ENCODE results near the gene PRRG3. TPM values are rescaled to one million over a fixed set of nuclear protein-coding genes. Genes with fewer than 3 reads are reported as not detected.

Gene PRRG3
- polyA plus RNA-seq, 3 donors = not detected

DNA sequence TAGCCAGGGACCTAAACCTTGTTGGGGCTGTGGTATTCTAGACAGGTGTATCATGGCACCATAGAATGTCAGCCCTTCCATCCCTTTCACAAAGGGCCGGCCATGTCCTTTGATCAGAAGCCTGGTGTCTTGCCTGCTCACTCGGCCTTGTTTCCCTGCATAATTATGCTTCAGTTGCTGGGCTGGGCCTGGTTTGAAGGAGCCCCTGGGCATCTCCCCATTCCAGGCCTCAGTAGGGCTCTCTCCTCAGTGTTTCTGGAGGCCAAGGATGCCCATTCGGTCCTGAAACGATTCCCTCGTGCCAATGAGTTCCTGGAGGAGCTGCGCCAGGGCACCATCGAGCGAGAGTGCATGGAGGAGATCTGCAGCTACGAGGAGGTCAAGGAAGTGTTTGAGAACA is 4.5 kb downstream of the PRRG3 start:
- Histone ChIP-seq H3K36me3 (replicated peaks in 1 of 2; ENCODE audit: control insufficient read depth in 1 of 2, insufficient read depth in 2 of 2, low read length in 2 of 2) (no peaks in the 10 kb centered on the region), H3K27ac (ENCODE audit: low read depth in 1 of 2, low read length in 2 of 2) (no peak overlapping the region), H3K4me3 (replicated peaks in 1 of 3; ENCODE audit: low read depth in 2 of 3, low read length in 3 of 3) (no peak overlapping the region), H3K79me2 (ENCODE audit: insufficient read depth, low read length) (no peaks in the 10 kb centered on the region), H3K27me3 (ENCODE audit: control insufficient read depth in 2 of 2, insufficient read depth in 2 of 2, low read length in 2 of 2) (peaks cover 0 to 5% of the 10 kb centered on the region in 2 donors), H3K4me1 (ENCODE audit: control insufficient read depth in 1 of 2, insufficient read depth in 2 of 2, low read length in 2 of 2) (no peaks in the 10 kb centered on the region), H3K4me2 (replicated peaks; ENCODE audit: extremely low read depth, low read length, poor library complexity, severe bottlenecking) (no peak overlapping the region), H2AFZ (ENCODE audit: insufficient read depth, low read depth, low read length, poor library complexity, severe bottlenecking) (no peak overlapping the region), H4K20me1 (ENCODE audit: insufficient read depth, low read length) (no peaks in the 10 kb centered on the region), H3K9ac (ENCODE audit: insufficient read depth, low read length, poor library complexity, severe bottlenecking) (no peak overlapping the region), H3K9me3 (replicated peaks in 1 of 2; ENCODE audit: control insufficient read depth in 1 of 2, insufficient read depth in 1 of 2, low read length in 2 of 2) (no peaks in the 10 kb centered on the region)
- Mint-ChIP-seq H3K27ac (no peak overlapping the region), H3K4me1 (no peaks in the 10 kb centered on the region), H3K9me3 (peaks cover 0 to 11% (median 4%) of the 10 kb centered on the region in 7 donors), H3K27me3 (ENCODE audit: low read depth in 3 of 3) (peaks cover 6 to 14% (median 12%) of the 10 kb centered on the region in 3 donors), H3K36me3 (no peaks in the 10 kb centered on the region), H3K4me3 (no peak overlapping the region)
- WGBS (ENCODE audit: insufficient coverage) = 76% methylated on average over 4 of the region's 9 CpGs
- no peak for DNase-seq
- TF ChIP-seq, protein P1, sequence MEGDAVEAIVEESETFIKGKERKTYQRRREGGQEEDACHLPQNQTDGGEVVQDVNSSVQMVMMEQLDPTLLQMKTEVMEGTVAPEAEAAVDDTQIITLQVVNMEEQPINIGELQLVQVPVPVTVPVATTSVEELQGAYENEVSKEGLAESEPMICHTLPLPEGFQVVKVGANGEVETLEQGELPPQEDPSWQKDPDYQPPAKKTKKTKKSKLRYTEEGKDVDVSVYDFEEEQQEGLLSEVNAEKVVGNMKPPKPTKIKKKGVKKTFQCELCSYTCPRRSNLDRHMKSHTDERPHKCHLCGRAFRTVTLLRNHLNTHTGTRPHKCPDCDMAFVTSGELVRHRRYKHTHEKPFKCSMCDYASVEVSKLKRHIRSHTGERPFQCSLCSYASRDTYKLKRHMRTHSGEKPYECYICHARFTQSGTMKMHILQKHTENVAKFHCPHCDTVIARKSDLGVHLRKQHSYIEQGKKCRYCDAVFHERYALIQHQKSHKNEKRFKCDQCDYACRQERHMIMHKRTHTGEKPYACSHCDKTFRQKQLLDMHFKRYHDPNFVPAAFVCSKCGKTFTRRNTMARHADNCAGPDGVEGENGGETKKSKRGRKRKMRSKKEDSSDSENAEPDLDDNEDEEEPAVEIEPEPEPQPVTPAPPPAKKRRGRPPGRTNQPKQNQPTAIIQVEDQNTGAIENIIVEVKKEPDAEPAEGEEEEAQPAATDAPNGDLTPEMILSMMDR (IDR thresholded peaks at IDR 0.05) = no peak
- intact Hi-C loops (cut with micrococcal nuclease) = no loop called here

DNA sequence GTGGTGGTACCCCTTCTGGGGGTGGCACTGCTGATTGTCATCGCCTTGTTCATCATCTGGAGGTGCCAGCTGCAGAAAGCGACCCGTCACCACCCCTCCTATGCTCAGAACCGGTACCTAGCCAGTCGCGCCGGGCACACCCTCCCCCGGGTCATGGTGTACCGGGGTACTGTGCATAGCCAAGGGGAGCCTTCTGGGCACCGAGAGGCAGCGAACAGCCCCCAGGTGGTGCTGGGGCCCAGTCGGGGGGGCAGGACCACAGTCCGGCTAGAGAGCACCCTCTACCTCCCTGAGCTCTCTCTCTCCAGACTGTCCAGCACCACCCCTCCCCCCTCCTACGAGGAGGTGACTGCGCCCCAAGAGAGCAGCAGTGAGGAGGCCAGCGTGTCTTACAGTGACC is 5.3 kb downstream of the PRRG3 start:
- peaks cover 0 to 10% (median 1%) of the 10 kb centered on the region in 7 donors for H3K9me3 Mint-ChIP-seq
- TF ChIP-seq, protein P1 (IDR thresholded peaks at IDR 0.05) = no peak
- Histone ChIP-seq H3K4me3 (replicated peaks in 1 of 3; ENCODE audit: low read depth in 2 of 3, low read length in 3 of 3) (no peak overlapping the region), H3K79me2 (ENCODE audit: insufficient read depth, low read length) (no peaks in the 10 kb centered on the region), H3K9me3 (replicated peaks in 1 of 2; ENCODE audit: control insufficient read depth in 1 of 2, insufficient read depth in 1 of 2, low read length in 2 of 2) (no peaks in the 10 kb centered on the region), H3K27me3 (ENCODE audit: control insufficient read depth in 2 of 2, insufficient read depth in 2 of 2, low read length in 2 of 2) (peaks cover 0 to 5% of the 10 kb centered on the region in 2 donors), H3K36me3 (replicated peaks in 1 of 2; ENCODE audit: control insufficient read depth in 1 of 2, insufficient read depth in 2 of 2, low read length in 2 of 2) (no peaks in the 10 kb centered on the region), H3K4me2 (replicated peaks; ENCODE audit: extremely low read depth, low read length, poor library complexity, severe bottlenecking) (no peak overlapping the region), H3K27ac (ENCODE audit: low read depth in 1 of 2, low read length in 2 of 2) (no peak overlapping the region), H3K4me1 (ENCODE audit: control insufficient read depth in 1 of 2, insufficient read depth in 2 of 2, low read length in 2 of 2) (no peaks in the 10 kb centered on the region), H2AFZ (ENCODE audit: insufficient read depth, low read depth, low read length, poor library complexity, severe bottlenecking) (no peak overlapping the region), H3K9ac (ENCODE audit: insufficient read depth, low read length, poor library complexity, severe bottlenecking) (no peak overlapping the region), H4K20me1 (ENCODE audit: insufficient read depth, low read length) (no peaks in the 10 kb centered on the region)
- H3K27ac Mint-ChIP-seq = no peak overlapping the region
- peaks cover 3 to 12% (median 8%) of the 10 kb centered on the region in 3 donors for H3K27me3 Mint-ChIP-seq (ENCODE audit: low read depth in 3 of 3)
- 100% methylated on average over 5 of the region's 16 CpGs for WGBS (ENCODE audit: insufficient coverage)
- no peak overlapping the region for H3K4me3 Mint-ChIP-seq
- no peaks in the 10 kb centered on the region for H3K36me3 Mint-ChIP-seq
- intact Hi-C loops (cut with micrococcal nuclease) = no loop called here
- H3K4me1 Mint-ChIP-seq = no peaks in the 10 kb centered on the region
- no peak for DNase-seq

Data from CD14-positive monocyte (primary cell).